GM19452 (cell line): ENCODE measurements around the gene TNFAIP8L1.

Source experiments
- ATAC-seq: cut with Tn5 transposase; IDR thresholded peaks from one replicate; pipeline ENCODE4 v1.9.1; 2021; ENCODE audit not compliant: unreplicated experiment

The TNFAIP8L1 gene

DNA sequence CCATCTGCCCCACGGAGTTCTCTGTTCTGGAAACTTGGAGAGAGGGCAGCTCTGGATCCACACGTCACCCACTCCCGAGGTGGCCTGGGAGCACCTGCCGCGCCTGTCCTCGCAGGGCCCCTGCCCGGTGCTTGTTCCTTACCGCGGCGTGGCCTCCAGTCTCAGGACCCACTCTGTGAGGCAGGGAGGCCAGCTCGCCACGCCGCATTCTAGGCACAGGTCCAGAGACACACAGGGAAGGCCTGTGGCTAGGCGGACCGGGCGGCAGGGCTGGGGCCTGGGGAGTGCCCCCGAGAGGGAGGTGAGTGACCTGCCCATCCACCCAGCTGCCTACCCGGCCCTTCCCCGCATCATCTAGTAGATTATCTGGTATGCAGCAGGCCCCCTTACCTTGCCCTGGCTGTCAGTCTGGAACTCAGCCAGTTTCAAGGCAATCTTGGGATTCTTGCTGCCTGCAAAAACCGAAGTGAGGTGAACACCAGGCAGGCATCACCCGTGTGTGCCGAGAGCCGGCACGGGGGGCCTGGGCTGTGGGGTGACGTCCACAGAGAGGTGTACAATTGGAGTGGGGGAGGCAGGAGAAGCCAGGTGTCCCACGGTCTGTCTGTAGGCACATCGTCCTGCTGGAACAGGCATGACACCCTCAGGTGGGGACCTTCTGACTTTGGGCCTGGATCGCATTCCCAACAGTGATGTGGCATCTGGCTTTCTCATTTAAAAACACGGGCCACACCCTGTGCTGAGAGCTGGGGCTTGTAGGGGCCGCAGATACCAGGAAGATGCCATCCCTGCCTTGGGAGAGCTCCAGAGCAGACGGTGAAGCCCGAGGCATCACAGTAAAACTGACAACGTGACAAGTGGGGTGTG, 60.7 kb downstream of the TNFAIP8L1 start:
- ATAC-seq: no peak

DNA sequence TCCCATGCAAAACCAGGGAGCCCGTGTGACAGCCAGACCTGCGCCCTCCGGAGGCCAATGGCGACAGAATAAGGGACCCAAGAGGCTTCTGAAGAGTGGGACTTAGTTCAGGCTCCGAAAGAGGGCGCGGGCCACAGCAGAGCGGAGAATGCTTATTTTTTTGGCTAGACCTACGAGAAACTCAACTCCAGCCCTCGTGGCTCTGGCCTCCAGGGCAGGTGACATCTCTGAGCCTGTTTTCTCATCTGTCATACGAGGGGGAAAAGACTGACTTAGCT, 61.3 kb downstream of the TNFAIP8L1 start:
- ATAC-seq: no peak

DNA sequence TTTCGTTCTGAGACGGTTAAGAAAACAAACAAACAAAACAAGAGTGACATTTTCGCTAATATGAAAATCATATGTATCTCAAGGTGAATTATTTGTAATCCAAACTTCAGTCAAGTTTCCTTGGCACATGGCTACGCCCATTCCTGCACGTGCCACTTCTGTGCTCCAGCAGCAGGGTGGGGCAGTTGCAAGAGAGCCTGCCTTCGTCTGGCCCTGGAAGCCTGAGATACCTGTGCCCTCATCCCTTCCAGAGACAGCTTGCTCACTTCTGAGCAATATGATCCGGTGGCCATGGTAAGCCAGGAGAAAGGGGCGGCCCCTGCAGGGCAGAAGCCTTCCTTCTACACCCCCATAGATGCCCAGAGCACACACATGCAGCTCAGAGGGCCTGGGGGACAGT, 62.2 kb downstream of the TNFAIP8L1 start:
- no peak for ATAC-seq

DNA sequence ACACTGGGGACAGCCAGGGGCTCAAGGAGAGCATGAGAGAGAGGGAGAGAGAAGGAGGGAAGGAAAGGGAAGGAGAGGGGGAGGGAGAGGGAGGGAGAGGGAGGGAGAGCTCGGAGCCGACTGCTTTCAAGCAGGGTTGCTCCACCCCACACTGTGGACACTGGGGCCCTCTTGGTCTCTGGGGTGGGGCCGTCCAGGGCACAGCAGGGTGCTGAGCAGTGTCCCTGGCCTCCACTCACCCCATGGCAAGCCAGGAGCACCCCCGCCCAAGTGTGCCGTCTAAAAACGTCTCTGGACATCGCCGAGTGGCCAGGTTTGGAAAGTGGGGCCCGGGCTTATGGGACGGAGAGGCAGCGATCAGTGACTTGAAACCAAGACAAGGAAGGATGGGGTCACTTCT, 63.4 kb downstream of the TNFAIP8L1 start:
- ATAC-seq: no peak

DNA sequence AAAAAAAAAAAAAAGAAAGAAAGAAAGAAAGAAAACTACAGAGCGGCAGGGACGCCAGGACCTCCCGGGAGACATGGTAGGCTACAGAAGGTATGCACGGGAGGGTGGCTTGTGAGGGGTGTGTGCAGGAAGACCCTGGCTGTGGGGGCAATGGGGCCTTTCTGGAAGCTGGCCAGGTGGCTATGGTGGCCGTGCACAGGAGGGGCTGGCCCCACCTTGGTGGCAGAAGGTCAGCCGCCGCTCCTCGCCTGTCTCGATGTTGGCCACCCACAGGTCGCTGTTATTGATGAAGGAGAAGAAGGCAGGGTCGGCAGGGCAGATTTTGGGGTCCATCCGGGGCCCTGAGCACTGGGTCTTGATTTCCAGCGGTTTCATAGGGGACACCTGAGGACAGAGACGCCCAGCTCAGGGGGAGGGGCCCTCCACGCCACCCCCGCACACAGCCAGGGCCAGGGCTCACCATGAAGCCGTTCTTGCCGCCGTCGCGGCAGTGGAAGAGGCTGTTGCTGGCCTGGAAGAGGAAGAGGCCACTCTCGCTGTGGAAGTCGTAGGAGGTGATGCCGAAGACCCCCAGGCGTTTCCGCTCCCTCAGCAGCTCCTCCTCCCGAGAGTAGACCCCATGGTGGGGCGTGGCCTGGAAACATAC, 64.5 kb downstream of the TNFAIP8L1 start:
- ATAC-seq: no peak

DNA sequence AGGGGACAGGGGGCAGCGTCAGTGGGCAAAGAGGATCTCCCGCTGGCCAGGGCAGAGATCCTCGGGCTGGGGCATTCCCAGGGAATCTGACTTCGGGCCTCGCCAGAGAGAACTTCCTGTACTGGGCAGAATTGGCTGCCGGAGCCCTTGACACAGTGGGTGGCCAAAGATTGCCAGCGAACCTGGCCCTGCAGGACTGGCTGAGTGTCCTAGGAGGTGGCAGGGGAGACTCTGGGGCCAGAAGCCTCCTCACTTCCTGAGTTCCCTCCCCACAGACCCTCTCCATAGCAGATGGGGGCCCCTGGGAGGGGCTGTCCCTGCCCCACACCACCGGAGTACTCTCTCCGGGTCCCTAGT, 65.0 kb downstream of the TNFAIP8L1 start:
- no peak for ATAC-seq
